Measurements from ENCODE around the gene ANTKMT.

- peak; percentile 35 to 42 (median 36) for TF ChIP-seq CTCF (IDR thresholded peaks at IDR 0.05)
- TF ChIP-seq POLR2A (IDR thresholded peaks at IDR 0.05): no peak
These were observed 35.0 kb upstream of the ANTKMT start for GRCh38 chr16:685967-686366.
